DOHH2 (cell line): ENCODE data around the gene USP1.

Experiments used
- CTCF ChIP-seq: fragments of 200-600 bp; sonication (generic); IDR thresholded peaks from one replicate; pipeline ENCODE4 v1.5.1; 2014; ENCODE audit warnings: antibody characterized with exemption, mild to moderate bottlenecking, low read depth, low read length; ENCODE audit not compliant: poor library complexity, severe bottlenecking
- EZH2phosphoT487 ChIP-seq: fragments of 200-600 bp; sonication (generic); IDR thresholded peaks from 2 replicates; pipeline ENCODE4 v1.6.1; 2017; ENCODE audit warnings: borderline replicate concordance, mild to moderate bottlenecking, antibody characterized with exemption, low read length, moderate library complexity, mixed read lengths

- TF ChIP-seq CTCF (no peak), EZH2phosphoT487 (no peak)
Measured at GRCh38 chr1:62437273-62437940, 558 bp downstream of the USP1 start.
